HG03108 (cell line): ENCODE measurements around the gene ERGIC1.
"Not testable (repeated sequence)": the region's sequence is repeated elsewhere in the genome, so short reads cannot be mapped to it uniquely, and the experiment has no call there.

Experiments
- ATAC-seq: cut with Tn5 transposase; IDR thresholded peaks from one replicate; pipeline ENCODE4 v1.9.1; 2021; ENCODE audit warnings: moderate library complexity; ENCODE audit not compliant: unreplicated experiment

Gene ERGIC1

GRCh38 chr5:172862165-172862801 is 28.2 kb downstream of the ERGIC1 start:
- no peak for ATAC-seq

- ATAC-seq: not testable (repeated sequence)
Observed at GRCh38 chr5:172864171-172864570, 30.1 kb downstream of the ERGIC1 start.

- no peak for ATAC-seq
Observed at GRCh38 chr5:172864747-172865146, 30.7 kb downstream of the ERGIC1 start.

- no peak for ATAC-seq
Observed at GRCh38 chr5:172866378-172866777, 32.3 kb downstream of the ERGIC1 start.

GRCh38 chr5:172866802-172867748 is 33.0 kb downstream of the ERGIC1 start:
- ATAC-seq: no peak

- no peak for ATAC-seq
Observed at GRCh38 chr5:172867761-172868435, 33.8 kb downstream of the ERGIC1 start.

GRCh38 chr5:172868436-172868923 is 34.4 kb downstream of the ERGIC1 start:
- no peak for ATAC-seq

GRCh38 chr5:172868924-172869591 is 35.0 kb downstream of the ERGIC1 start:
- ATAC-seq: no peak

GRCh38 chr5:172869691-172870090 is 35.6 kb downstream of the ERGIC1 start:
- ATAC-seq: no peak

GRCh38 chr5:172870291-172870714 is 36.3 kb downstream of the ERGIC1 start:
- ATAC-seq: no peak

- no peak for ATAC-seq
Observed at GRCh38 chr5:172870715-172871461, 36.8 kb downstream of the ERGIC1 start.

- ATAC-seq: no peak
Observed at GRCh38 chr5:172871536-172871935, 37.5 kb downstream of the ERGIC1 start.

GRCh38 chr5:172871982-172872381 is 37.9 kb downstream of the ERGIC1 start:
- no peak for ATAC-seq

- no peak for ATAC-seq
Observed at GRCh38 chr5:172872997-172873491, 39.0 kb downstream of the ERGIC1 start.

- ATAC-seq: no peak
Observed at GRCh38 chr5:172873513-172873912, 39.5 kb downstream of the ERGIC1 start.

GRCh38 chr5:172874647-172875504 is 40.8 kb downstream of the ERGIC1 start:
- no peak for ATAC-seq

GRCh38 chr5:172875505-172876279 is 41.6 kb downstream of the ERGIC1 start:
- ATAC-seq: no peak

GRCh38 chr5:172876578-172876977 is 42.5 kb downstream of the ERGIC1 start:
- ATAC-seq: no peak
